Stomach (tissue), 4 donors: ENCODE measurements around the gene LRRC8B.

Source experiments
- EP300 ChIP-seq: sonication (generic); formaldehyde crosslinking; IDR thresholded peaks from one replicate; pipeline ENCODE4 v1.6.1; 2017; ENCODE audit warnings: antibody characterized with exemption
- POLR2A ChIP-seq, 4 donors: fragments of 450-650 bp; IDR thresholded peaks; one replicate each; pipeline ENCODE4 v1.6.1; 2016; ENCODE audit warnings: antibody characterized with exemption in 4 of 4, control low read depth in 2 of 4, mild to moderate bottlenecking in 1 of 4, moderate library complexity in 1 of 4
- POLR2AphosphoS5 ChIP-seq, 3 donors: sonication (generic); formaldehyde crosslinking; IDR thresholded peaks; one replicate each; pipeline ENCODE4 v1.6.1; 2016; ENCODE audit warnings: antibody characterized with exemption in 3 of 3
- TF ChIP-seq, protein P1 (sequence below), 7 experiments: fragments of 450-650 bp in 4 of 7; fragments of 200-600 bp in 3 of 7; sonication (generic) in 3 of 7; IDR thresholded peaks; one replicate each; pipeline ENCODE4 v1.5.1; 2016 to 2019; ENCODE audit warnings: antibody characterized with exemption in 7 of 7, control low read depth in 2 of 7, mild to moderate bottlenecking in 1 of 7

DNA sequence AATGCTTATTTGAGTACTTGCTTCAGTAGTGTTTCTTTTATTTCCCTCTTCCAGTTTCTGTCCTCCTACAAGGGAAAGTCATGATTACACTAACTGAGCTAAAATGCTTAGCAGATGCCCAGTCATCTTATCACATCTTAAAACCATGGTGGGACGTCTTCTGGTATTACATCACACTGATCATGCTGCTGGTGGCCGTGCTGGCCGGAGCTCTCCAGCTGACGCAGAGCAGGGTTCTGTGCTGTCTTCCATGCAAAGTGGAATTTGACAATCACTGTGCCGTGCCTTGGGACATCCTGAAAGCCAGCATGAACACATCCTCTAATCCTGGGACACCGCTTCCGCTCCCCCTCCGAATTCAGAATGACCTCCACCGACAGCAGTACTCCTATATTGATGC, 57.9 kb downstream of the LRRC8B start:
- TF ChIP-seq, protein P1, sequence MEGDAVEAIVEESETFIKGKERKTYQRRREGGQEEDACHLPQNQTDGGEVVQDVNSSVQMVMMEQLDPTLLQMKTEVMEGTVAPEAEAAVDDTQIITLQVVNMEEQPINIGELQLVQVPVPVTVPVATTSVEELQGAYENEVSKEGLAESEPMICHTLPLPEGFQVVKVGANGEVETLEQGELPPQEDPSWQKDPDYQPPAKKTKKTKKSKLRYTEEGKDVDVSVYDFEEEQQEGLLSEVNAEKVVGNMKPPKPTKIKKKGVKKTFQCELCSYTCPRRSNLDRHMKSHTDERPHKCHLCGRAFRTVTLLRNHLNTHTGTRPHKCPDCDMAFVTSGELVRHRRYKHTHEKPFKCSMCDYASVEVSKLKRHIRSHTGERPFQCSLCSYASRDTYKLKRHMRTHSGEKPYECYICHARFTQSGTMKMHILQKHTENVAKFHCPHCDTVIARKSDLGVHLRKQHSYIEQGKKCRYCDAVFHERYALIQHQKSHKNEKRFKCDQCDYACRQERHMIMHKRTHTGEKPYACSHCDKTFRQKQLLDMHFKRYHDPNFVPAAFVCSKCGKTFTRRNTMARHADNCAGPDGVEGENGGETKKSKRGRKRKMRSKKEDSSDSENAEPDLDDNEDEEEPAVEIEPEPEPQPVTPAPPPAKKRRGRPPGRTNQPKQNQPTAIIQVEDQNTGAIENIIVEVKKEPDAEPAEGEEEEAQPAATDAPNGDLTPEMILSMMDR (IDR thresholded peaks at IDR 0.05) = no peak
- TF ChIP-seq POLR2AphosphoS5 (IDR thresholded peaks at IDR 0.05) = no peak
- TF ChIP-seq POLR2A (IDR thresholded peaks at IDR 0.05) = no peak
- TF ChIP-seq EP300 = no peak
